Fibroblast of lung (primary cell): ENCODE data around the gene UBE2E2. TPM values are rescaled to one million over a fixed set of nuclear protein-coding genes. Genes with fewer than 3 reads are reported as not detected.

Experiments used
- DNase-seq, 2 donors: peaks; one replicate each; pipeline versions ENCODE4 v3.0.0 to v3.0.0-alpha.2; 2010; ENCODE audit warnings: low read depth in 2 of 2
- H2AFZ ChIP-seq: 2 replicates; pipeline ENCODE4 v1.5.1; 2012; ENCODE audit warnings: low read length, control low read depth, inconsistent platforms
- H3K27ac ChIP-seq: 2 replicates; pipeline ENCODE4 v1.5.1; 2011; ENCODE audit warnings: low read length, control low read depth; ENCODE audit not compliant: insufficient read depth
- H3K27me3 ChIP-seq: 2 replicates; pipeline ENCODE4 v1.5.1; 2011; ENCODE audit warnings: mild to moderate bottlenecking, low read length; ENCODE audit not compliant: control insufficient read depth, insufficient read depth
- H3K36me3 ChIP-seq: 2 replicates; pipeline ENCODE4 v1.5.1; 2011; ENCODE audit warnings: low read length; ENCODE audit not compliant: control insufficient read depth, insufficient read depth
- H3K4me1 ChIP-seq: 2 replicates; pipeline ENCODE4 v1.5.1; 2011; ENCODE audit warnings: low read length; ENCODE audit not compliant: control insufficient read depth, insufficient read depth; ENCODE audit errors: extremely low read depth
- H3K4me2 ChIP-seq: 2 replicates; pipeline ENCODE4 v1.5.1; 2011; ENCODE audit warnings: low read length, control low read depth; ENCODE audit not compliant: insufficient read depth; ENCODE audit errors: extremely low read depth
- H3K4me3 ChIP-seq, 4 experiments: fragments of 200-600 bp in 1 of 4; sonication (generic) in 1 of 4; replicated peaks in 1 of 4; 2 replicates each; pipeline ENCODE4 v1.5.1; 2011 to 2016; ENCODE audit warnings: low read length in 4 of 4, low read depth in 3 of 4, mild to moderate bottlenecking in 3 of 4, control low read depth in 2 of 4, inconsistent platforms in 1 of 4, mixed read lengths in 1 of 4; ENCODE audit not compliant: insufficient read depth in 1 of 4; ENCODE audit errors: control extremely low read depth in 1 of 4
- H3K79me2 ChIP-seq: 2 replicates; pipeline ENCODE4 v1.5.1; 2012; ENCODE audit warnings: mild to moderate bottlenecking, low read length, inconsistent platforms; ENCODE audit not compliant: control insufficient read depth, insufficient read depth
- H3K9ac ChIP-seq: 2 replicates; pipeline ENCODE4 v1.5.1; 2011; ENCODE audit warnings: mild to moderate bottlenecking, low read length, control low read depth; ENCODE audit not compliant: insufficient read depth
- H3K9me3 ChIP-seq: 2 replicates; pipeline ENCODE4 v1.5.1; 2012; ENCODE audit warnings: low read depth, low read length; ENCODE audit not compliant: control insufficient read depth, insufficient read depth
- H4K20me1 ChIP-seq: 2 replicates; pipeline ENCODE4 v1.5.1; 2011; ENCODE audit warnings: low read length; ENCODE audit not compliant: control insufficient read depth, insufficient read depth; ENCODE audit errors: extremely low read depth
- CTCF ChIP-seq, 2 donors: IDR thresholded peaks in 1 of 2; conservative IDR thresholded peaks in 1 of 2; 1 replicate in 1 of 2; 2 replicates in 1 of 2; pipeline ENCODE4 v1.5.1; 2011 to 2012; ENCODE audit warnings: low read length in 2 of 2, control low read depth in 1 of 2, inconsistent platforms in 1 of 2, low read depth in 1 of 2, mild to moderate bottlenecking in 1 of 2
- EZH2 ChIP-seq: IDR thresholded peaks from 2 replicates; pipeline ENCODE4 v1.5.1; 2012; ENCODE audit warnings: low read length, control low read depth, mild to moderate bottlenecking; ENCODE audit errors: missing control alignments
- polyA plus RNA-seq, 2 donors: library from polyadenylated mRNA; depleted of rRNA in 1 of 2; stranded (reverse) in 1 of 2; unstranded in 1 of 2; fragments of >200 nt; gene quantifications; 2 replicates each; pipeline ENCODE4 v1.2.1, GENCODE V29; 2011 to 2012; ENCODE audit warnings: missing spikeins in 1 of 2
- total RNA-seq: library from RNA; depleted of rRNA; stranded (reverse); fragments of >200 nt; gene quantifications from 2 replicates; pipeline ENCODE4 v1.2.1, GENCODE V29; 2014

Gene UBE2E2
- total and polyA plus RNA-seq, 2 donors (not counting 1 experiment from before 2014, with no cell fraction given) = 79.8 to 127 TPM

- H3K4me1 ChIP-seq = no peaks in the 10 kb centered on the region
- H3K4me3 ChIP-seq = no peak overlapping the region
- no peak overlapping the region for H3K27ac ChIP-seq
- TF ChIP-seq EZH2 (no peak), CTCF (conservative IDR thresholded peaks at IDR 0.05 in 1 of 2, IDR thresholded peaks at IDR 0.05 in 1 of 2; ENCODE audit: low read depth in 1 of 2, low read length in 2 of 2) (no peak)
- no peaks in the 10 kb centered on the region for H3K36me3 ChIP-seq
- no peak overlapping the region for H2AFZ ChIP-seq
- H4K20me1 ChIP-seq = no peaks in the 10 kb centered on the region
- H3K4me2 ChIP-seq = no peak overlapping the region
- DNase-seq = no peak
- H3K79me2 ChIP-seq = no peaks in the 10 kb centered on the region
- no peaks in the 10 kb centered on the region for H3K27me3 ChIP-seq
- H3K9me3 ChIP-seq = no peaks in the 10 kb centered on the region
- H3K9ac ChIP-seq = no peak overlapping the region
These were observed 262.4 kb downstream of the UBE2E2 start for GRCh38 chr3:23465569-23465968.

GRCh38 chr3:23468203-23468602 is 265.1 kb downstream of the UBE2E2 start:
- Histone ChIP-seq H3K27me3 (no peaks in the 10 kb centered on the region), H3K9me3 (no peaks in the 10 kb centered on the region), H3K4me3 (no peak overlapping the region), H2AFZ (no peak overlapping the region), H4K20me1 (no peaks in the 10 kb centered on the region), H3K79me2 (no peaks in the 10 kb centered on the region), H3K9ac (no peak overlapping the region), H3K4me1 (no peaks in the 10 kb centered on the region), H3K4me2 (no peak overlapping the region), H3K27ac (no peak overlapping the region), H3K36me3 (no peaks in the 10 kb centered on the region)
- TF ChIP-seq CTCF (conservative IDR thresholded peaks at IDR 0.05 in 1 of 2, IDR thresholded peaks at IDR 0.05 in 1 of 2; ENCODE audit: low read depth in 1 of 2, low read length in 2 of 2) (no peak), EZH2 (no peak)
- no peak for DNase-seq

GRCh38 chr3:23474580-23475357 is 271.6 kb downstream of the UBE2E2 start:
- Histone ChIP-seq H3K79me2 (no peaks in the 10 kb centered on the region), H3K27me3 (no peaks in the 10 kb centered on the region), H3K9ac (no peak overlapping the region), H3K36me3 (no peaks in the 10 kb centered on the region), H3K4me2 (no peak overlapping the region), H4K20me1 (no peaks in the 10 kb centered on the region), H2AFZ (no peak overlapping the region), H3K27ac (no peak overlapping the region), H3K4me1 (no peaks in the 10 kb centered on the region), H3K4me3 (no peak overlapping the region), H3K9me3 (no peaks in the 10 kb centered on the region)
- DNase-seq = no peak
- TF ChIP-seq EZH2 = no peak
- TF ChIP-seq CTCF (conservative IDR thresholded peaks at IDR 0.05 in 1 of 2, IDR thresholded peaks at IDR 0.05 in 1 of 2; ENCODE audit: low read depth in 1 of 2, low read length in 2 of 2) = no peak
